Right ventricle myocardium superior (tissue), 1 donor: ENCODE data around the gene DENND4A. TPM values are rescaled to one million over a fixed set of nuclear protein-coding genes. Genes with fewer than 3 reads are reported as not detected.
"Not testable (repeated sequence)": the region's sequence is repeated elsewhere in the genome, so short reads cannot be mapped to it uniquely, and the experiment has no call there.

Experiments used
- ATAC-seq: fragments of 200-7000 bp; cut with Tn5 transposase; one replicate; pipeline ENCODE4 v1.9.1; 2020; ENCODE audit warnings: mild to moderate bottlenecking; ENCODE audit not compliant: poor library complexity
- DNase-seq: peaks from one replicate; pipeline ENCODE4 v3.0.0-alpha.2; 2020
- intact Hi-C: fragments of 100-400 bp; cut with DNase I; formaldehyde crosslinking; loops from one replicate; pipeline ENCODE4 v1.11.2; 2022
- total RNA-seq: library from RNA; stranded (reverse); fragmentation: NEBNext Ultra II Directional; extraction: Animal tissue kit (Norgen Biotek cat#: 25700); gene quantifications from one replicate; pipeline ENCODE4 v1.2.1, GENCODE V29; 2021
- donor health status: DM: no; HTN: yes; CAD: no; lungs with severe emphysema.

DENND4A gene
- total RNA-seq, 1 donor from 2014 or later, result 11.8 TPM

DNA sequence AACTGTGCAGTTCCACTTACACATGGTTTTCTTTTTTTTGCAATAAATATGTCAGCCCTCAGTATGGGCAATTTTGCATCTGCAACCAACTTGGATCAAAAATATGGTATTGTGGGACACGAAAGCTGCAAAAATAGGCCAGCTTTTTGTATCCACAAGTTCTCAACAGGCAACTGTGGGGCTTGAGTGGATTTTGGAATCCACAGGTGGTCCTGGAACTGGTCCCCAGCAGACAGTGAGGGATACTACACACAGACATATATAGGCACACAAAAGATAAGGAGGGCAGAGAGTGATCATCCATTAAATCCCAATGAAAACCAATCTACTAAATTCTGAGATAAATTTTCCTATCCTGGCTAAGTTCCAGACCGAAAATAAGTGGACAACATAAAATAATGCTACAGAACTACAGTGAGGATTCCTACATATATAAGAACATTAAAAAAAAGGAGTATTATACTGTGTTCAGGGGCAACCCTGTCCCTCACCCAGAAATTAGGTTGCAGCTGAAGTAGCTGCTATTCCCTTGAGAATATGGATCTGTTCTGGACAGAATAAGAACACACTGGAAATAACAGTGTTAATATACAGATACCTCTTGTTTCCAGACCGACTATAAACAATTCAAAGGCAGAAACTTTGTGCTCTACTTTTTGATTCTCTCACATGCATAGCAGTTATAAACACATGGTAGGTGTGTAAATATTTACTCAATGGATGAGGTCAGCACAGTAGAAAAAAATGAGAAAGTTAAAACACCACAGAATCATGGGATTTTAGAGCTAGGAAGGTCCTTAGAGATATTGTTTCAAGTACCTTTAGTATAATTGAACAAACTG, 25.4 kb downstream of the DENND4A start:
- no peak for ATAC-seq
- intact Hi-C loops, result no loop called here

DNA sequence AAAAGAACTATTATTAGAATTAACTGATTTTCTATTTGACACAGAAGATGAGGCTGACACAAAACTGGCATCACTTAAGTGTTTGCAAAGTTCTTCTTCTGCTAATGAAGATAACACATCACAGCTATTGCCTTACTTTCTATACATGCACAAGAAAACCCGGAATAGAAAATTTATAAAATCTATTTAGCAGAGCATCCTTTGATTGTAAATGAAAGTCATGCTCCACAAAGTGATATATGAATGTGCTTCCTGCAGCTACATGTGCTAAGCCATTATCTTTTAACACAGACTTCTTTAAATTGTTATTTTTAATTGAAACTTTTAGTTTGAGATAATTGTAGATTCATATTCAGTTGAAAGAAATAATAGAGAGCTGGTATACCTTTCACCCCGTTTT, 27.0 kb downstream of the DENND4A start:
- no peak for DNase-seq
- ATAC-seq, result no peak
- intact Hi-C loops, result no loop called here

More for the DNA sequence above, 25.4 kb downstream of the DENND4A start:
- no peak for DNase-seq

DNA sequence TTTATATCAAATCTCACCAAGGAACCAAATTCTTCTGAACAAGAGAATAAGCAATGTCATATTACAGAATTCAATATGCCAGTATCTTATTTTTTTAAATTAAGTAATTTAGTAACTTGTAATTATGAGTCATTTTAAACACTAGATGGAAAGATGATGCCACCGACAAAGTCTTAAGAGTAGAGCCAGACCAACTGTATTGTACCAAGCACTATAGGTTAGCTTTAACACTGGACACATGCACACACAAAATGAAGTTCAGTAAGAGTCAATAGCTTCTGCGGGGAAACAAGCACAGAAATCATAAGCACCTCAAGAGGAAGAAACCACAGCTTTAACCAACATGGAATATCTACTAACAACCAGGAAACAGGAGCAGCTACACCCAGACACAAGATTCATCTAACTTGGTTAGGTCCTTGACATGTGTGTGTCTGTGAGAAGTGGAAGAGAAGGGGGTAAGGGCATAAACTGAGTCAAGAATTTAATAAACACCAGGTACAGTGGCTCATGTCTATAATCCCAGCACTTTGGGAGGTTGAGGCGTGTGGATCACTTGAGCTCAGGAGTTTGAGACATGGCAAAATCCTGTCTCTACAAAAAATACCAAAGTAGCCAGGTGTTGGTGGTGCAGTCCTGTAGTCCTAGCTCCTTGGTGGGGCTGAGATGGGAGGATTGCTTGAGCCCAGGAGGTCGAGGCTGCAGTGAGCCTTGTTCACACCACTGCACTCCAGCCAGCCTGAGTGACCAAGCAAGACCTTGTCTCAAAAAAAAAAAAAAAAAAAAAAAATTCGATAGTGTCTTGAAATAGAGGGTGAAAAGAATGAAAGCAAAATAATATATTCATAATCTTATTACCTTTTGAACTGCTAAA, 28.9 kb downstream of the DENND4A start:
- intact Hi-C loops, result no loop called here
- no peak for ATAC-seq
- DNase-seq, result no peak

DNA sequence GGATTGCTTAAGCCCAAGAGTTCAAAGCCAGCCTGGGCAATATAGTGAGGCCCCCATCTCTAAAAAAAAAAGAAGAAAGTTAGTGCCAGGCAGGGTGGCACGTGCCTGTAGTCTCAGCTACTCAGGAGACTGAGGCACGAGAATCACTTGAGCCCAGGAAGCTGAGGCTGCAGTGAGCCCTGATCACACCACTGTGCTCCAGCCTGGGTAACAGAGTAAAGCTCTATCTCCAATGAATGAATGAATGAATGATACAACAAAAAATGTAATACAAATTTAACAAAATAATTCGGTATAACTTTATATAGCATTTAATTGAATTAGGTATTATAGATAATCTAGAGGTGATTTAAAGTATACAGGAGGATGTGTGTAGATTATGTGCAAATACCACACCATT, 29.7 kb downstream of the DENND4A start:
- DNase-seq, result no peak
- intact Hi-C loops, result no loop called here
- no peak for ATAC-seq

DNA sequence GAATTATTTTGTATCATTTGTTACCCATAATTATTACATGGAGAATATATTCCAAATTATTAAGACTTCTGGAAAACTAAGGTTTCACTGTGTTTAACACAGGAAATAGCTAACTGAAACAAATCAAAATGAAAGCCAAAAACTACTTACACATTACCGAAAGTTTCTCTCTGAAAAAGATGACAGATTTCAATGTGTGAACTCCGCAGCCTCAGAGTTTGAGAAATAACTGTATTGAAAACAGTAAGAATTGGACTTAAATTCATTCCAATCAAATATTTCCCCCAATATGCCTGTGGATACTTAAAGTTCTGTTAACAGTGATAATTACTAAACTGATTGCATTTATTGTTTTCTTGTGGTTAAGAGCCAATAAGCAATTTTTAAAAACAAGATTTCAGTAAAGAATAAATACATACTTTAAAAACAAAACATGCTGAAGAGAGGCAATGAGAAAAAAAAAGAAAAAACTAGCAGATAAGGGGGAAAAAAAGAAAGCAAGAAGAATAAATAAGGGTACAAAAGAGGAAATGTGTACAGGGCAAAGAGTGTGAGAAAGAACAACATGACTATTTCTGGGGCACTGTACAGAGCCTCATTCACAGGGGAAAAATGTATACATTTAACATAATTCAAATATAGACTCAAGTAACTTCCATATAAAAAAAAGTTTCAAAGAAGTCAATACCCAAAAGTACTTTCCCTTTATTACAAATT, 30.7 kb downstream of the DENND4A start:
- intact Hi-C loops, result no loop called here
- ATAC-seq (no peak), DNase-seq (no peak)

DNA sequence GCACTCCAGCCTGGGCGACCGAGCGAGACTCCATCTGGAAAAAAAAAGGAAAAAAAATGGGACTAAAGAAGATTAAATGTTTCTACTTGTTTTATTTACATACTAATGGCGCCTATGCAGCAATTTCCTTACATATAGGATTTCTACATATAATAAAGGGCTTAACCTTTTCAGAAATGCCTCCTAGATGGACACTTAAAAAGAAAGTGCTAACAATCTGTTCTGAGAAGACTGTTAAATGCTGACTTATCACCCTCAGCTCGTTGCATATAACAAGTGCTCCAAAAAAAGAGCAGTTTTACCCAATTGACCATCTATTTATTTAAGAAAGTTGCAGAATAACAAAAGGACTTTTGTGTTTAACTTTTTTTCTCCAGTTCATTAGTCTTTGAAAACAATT, 32.7 kb downstream of the DENND4A start:
- ATAC-seq (no peak), DNase-seq (no peak)
- intact Hi-C loops, result no loop called here

DNA sequence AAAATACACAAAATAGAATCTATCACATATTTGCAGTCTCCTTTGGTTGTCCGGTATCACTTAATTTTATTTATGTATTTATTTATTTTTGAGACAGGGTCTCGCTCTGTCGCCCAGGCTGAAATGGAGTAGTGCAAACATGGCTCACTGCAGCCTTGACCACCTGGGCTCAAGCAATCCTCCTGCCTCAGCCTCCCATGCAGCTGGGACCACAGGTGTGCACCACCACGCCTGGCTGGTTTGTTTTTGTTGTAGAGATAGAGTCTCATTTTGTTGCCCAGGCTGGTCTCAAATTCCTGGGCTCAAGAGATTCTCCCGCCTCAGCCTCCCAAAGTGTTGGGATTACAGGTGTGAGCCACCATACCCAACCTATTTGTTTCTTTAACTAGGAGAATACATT, 33.9 kb downstream of the DENND4A start:
- intact Hi-C loops, result no loop called here
- no peak for ATAC-seq

DNA sequence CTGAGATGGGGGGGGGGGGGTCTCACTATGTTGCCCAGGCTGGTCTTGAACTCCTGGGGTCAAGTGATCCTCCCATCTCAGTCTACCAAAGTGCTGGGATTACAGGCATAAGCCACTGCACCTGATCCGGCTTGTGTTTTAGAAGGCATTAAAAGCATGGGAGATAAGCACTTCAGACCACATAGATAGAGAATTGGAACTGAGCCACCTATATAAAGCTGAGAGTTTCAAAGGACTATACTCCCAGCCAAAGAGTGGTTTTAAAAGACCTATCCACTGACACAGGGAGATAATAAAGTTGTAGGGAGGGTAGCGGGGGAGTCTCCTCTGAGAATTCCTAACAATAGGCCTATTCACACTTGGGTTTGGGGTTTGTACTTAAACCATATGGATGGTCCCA, 34.8 kb downstream of the DENND4A start:
- ATAC-seq, result no peak

More for the DNA sequence above, 33.9 kb downstream of the DENND4A start:
- DNase-seq, result no peak

DNA sequence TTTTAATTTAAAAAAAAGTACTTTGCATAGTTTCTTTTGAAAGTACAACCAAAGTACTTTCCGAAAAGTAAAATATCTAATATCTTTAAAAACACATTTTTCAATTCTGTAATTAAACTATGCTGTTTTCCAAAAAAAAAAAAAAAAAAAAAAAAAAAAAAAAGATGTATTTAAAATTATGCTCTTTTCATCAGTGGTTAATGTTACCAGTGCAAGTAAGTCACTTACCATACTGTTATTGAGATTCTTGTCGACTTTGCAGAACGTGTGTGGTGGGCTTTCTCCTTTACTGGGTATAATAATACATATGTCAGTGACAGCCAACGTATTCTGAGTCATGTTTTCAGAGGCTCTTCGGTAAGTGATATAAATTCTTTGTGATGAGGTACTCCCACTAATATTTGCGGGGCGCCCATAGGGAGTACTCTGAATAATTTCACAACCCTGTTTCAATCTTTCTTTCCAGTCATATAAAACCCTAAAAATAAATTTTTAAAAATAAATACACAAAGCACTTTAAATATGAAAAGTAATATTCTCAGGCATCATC, 39.9 kb downstream of the DENND4A start:
- ATAC-seq (no peak), DNase-seq (no peak)
- intact Hi-C loops, result no loop called here

More for the DNA sequence above, 34.8 kb downstream of the DENND4A start:
- no peak for DNase-seq
- intact Hi-C loops, result no loop called here

DNA sequence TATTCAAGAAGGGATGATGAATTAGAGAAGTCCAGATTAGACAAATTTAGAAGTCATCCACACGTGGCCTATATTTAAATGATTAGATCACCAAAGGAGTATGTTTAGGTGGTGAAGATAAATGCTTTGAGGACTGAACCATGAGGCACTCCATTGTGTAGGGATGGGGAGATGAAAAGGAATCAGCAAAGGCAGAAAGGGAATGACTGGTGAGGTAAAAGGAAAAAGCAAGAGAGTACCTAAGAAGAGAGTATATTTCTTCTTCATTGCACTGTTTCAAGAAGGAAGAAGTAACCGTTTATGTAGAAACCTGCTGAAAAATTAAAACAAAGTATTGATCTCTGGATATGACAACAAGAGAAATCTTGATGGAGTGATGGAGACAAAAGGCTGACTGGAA, 40.7 kb downstream of the DENND4A start:
- ATAC-seq, result no peak
- intact Hi-C loops, result no loop called here

DNA sequence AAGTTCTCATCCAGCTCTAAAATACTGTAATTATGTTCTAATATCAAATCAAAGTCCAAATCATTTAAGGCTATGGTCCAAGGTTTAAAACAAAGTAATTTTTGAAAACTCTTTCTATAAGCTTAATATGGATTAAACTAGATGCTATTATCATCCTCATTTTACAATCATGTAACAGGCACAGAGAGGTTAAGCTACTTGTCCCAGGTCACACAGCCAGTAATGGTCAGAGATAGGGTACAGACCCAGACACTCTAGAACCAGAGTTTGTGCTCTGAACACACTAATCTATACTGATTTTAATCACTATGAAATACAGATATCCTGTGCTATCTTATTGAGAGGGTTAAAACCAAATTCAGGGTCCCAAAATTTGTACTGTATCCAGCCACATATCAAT, 44.8 kb downstream of the DENND4A start:
- intact Hi-C loops, result no loop called here
- ATAC-seq, result no peak
- DNase-seq, result no peak

More for the DNA sequence above, 40.7 kb downstream of the DENND4A start:
- no peak for DNase-seq

DNA sequence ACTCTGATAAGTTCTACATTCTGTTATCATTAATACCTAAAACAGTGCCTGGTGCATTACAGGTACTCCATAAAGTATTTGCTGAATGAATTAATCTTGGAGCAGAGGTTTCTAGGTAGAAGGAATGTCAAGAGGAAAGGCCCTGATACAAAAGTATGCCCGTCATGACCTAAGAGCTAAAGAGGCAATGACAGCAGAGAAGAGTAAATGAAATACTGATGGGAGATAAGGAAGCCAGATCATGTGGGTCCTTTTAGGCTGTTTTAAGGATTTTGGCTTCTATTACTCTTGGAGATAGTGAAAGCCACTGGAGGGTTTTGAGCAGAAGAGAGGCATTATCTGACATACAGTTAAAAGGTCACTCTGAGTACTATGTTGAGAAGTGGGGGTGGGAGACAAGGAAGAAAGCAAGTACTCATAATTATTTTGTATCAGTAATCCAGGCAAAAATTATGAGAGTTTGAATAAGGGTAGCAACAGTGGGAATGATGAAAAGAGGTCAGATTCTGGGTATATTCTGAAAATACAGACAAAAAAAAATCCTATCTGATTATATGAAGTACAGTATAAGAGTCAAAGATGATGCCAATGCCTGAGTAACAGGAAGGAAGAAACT, 48.3 kb downstream of the DENND4A start:
- ATAC-seq (no peak), DNase-seq (no peak)
- intact Hi-C loops, result no loop called here

DNA sequence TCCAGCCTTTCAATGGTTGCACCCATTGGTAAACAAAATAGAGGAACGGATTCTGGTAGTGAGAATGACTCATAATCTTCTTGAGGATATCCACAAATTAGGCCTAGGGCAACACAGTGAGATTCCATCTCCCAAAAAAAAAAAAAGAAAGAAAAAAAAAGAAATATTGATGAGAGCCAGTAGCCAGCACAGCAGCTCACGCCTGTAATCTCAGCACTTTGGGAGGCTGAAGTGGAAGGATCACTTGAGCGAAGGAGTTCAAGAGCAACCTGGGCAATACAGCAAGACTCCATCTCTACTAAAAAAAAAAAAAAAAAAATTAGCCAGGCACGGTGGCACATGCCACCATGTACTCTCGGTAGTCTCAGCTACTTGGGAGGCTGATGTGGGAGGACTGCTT, 51.9 kb downstream of the DENND4A start:
- ATAC-seq (no peak), DNase-seq (no peak)
- intact Hi-C loops, result no loop called here

DNA sequence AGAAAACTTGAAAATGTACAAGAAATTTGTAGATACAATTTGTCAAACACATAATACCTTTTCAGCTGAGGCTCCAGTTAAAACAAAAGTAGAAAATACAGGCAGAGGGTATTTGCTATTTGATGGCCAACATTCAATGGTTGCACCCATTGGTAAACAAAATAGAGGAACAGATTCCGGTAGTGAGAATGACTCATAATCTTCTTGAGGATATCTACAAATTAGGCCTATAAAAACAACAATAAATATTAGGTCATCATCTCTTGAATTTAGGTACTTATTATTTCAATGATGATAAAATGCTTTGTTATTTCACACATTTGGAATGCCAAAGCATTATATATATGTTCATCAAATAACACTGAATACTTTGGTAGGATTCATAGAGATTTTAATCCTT, 53.4 kb downstream of the DENND4A start:
- ATAC-seq (no peak), DNase-seq (no peak)
- intact Hi-C loops, result no loop called here

DNA sequence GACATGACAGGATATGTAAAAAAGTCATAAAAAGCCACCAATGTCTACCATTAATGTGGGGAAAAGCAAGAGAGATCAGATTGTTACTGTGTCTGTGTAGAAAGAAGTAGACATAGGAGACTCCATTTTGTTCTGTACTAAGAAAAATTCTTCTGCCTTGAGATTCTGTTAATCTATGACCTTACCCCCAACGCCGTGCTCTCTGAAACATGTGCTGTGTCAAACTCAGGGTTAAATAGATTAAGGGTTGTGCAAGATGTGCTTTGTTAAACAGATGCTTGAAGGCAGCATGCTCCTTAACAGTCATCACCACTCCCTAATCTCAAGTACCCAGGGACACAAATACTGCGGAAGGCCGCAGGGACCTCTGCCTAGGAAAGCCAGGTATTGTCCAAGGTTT, 58.5 kb downstream of the DENND4A start:
- DNase-seq, intact Hi-C loops, ATAC-seq: not testable (repeated sequence)

DNA sequence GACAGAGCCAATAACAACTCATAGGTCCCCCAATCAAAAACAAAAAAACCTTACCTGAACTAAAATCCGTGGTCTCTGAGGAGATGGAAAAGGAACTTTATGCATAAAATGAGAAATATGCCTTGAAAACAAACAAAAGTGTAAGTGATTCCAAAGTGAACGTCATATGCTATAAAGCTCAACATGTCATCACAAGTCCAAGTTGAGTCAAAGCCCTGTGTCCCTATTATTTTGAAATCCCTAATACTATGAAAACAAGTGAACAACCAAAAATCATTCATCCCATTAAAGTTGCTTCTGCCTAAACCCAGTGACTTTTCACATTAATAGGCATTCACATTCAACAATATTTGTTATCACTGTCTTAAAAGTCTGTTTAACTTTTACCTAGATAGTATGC, 59.4 kb downstream of the DENND4A start:
- intact Hi-C loops, result no loop called here
- no peak for ATAC-seq
- DNase-seq, result no peak

DNA sequence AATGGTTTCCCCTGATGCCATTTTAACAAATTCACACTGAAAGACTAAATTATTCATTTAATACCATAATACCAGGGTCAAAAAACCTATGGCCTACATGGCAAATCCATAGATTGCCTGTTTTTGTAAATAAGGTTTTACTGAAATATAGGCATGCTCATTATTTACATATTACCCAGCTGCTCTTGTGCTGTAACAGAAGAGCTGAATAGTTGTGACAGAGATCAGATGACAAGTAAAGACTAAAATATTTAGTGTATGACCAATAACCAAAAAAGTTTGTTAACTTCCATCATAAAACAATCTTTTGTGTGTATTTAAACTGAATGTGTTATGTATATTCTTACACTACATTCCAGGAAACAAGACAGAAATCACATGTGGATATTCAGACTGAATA, 60.2 kb downstream of the DENND4A start:
- DNase-seq, result no peak
- no peak for ATAC-seq
- intact Hi-C loops, result no loop called here

DNA sequence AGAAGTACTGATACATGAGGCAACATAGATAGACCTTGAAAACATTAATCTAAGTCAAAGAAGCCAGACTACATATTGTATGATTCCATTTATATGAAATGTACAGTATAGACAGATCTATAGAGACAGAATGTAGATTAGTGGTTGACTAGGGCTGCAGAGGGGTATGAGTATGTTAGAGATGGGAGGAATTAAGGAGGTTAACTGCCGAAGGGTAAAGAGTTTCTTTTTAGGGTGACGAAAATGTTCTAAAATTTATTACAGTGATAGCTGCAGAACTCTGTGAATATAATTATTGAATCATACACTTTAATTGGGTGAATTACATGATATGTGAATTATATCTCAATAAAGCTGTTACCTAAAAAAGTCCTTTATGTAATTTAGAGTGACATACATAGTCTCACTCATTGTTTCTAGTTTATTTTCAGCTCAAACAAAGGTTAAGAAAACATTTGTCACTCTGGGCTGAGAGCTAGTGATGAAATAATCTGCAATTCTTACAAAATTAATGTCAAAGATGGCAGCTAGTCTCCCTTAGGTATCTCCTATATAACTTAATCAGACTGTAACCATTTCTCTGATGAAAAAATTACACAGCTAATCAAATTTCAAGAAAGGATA, 61.4 kb downstream of the DENND4A start:
- ATAC-seq (no peak), DNase-seq (no peak)
- intact Hi-C loops, result no loop called here
